ENCODE data around the gene AMDHD1. TPM values are rescaled to one million over a fixed set of nuclear protein-coding genes. Genes with fewer than 3 reads are reported as not detected.

AMDHD1 gene
- total RNA-seq, 1 donor from 2014 or later = 0.96 TPM

- no peaks in the 10 kb centered on the region for H3K9me3 ChIP-seq
- H3K4me1 ChIP-seq = no peaks in the 10 kb centered on the region
- H3K4me3 ChIP-seq = no peak overlapping the region
- DNase-seq (ENCODE audit: low spot score in 2 of 2) = no peak
- no peaks in the 10 kb centered on the region for H3K27me3 ChIP-seq
- TF ChIP-seq, protein P1, sequence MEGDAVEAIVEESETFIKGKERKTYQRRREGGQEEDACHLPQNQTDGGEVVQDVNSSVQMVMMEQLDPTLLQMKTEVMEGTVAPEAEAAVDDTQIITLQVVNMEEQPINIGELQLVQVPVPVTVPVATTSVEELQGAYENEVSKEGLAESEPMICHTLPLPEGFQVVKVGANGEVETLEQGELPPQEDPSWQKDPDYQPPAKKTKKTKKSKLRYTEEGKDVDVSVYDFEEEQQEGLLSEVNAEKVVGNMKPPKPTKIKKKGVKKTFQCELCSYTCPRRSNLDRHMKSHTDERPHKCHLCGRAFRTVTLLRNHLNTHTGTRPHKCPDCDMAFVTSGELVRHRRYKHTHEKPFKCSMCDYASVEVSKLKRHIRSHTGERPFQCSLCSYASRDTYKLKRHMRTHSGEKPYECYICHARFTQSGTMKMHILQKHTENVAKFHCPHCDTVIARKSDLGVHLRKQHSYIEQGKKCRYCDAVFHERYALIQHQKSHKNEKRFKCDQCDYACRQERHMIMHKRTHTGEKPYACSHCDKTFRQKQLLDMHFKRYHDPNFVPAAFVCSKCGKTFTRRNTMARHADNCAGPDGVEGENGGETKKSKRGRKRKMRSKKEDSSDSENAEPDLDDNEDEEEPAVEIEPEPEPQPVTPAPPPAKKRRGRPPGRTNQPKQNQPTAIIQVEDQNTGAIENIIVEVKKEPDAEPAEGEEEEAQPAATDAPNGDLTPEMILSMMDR (IDR thresholded peaks at IDR 0.05) = peak; percentile 34 to 61 (median 47)
- H3K27ac ChIP-seq = no peak overlapping the region
- intact Hi-C loops (cut with DNase I) = loop anchor here (2.0 kb wide), 1 partner anchor 80 kb away; no protein-coding TSS in a partner anchor
- no peaks in the 10 kb centered on the region for H3K36me3 ChIP-seq
Observed at GRCh38 chr12:95918194-95918993, 24.7 kb upstream of the AMDHD1 start.

GRCh38 chr12:95919110-95919509 lies 24.0 kb upstream of the AMDHD1 start:
- no peaks in the 10 kb centered on the region for H3K4me1 ChIP-seq
- no peaks in the 10 kb centered on the region for H3K27me3 ChIP-seq
- no peak overlapping the region for H3K27ac ChIP-seq
- DNase-seq (ENCODE audit: low spot score in 2 of 2) = no peak
- H3K4me3 ChIP-seq = no peak overlapping the region
- intact Hi-C loops (cut with DNase I) = loop anchor here (2.0 kb wide), 1 partner anchor 80 kb away; no protein-coding TSS in a partner anchor
- TF ChIP-seq, protein P1 (IDR thresholded peaks at IDR 0.05) = no peak
- H3K9me3 ChIP-seq = no peaks in the 10 kb centered on the region
- H3K36me3 ChIP-seq = no peaks in the 10 kb centered on the region

GRCh38 chr12:95922231-95922630 lies 20.9 kb upstream of the AMDHD1 start:
- H3K9me3 ChIP-seq = no peaks in the 10 kb centered on the region
- H3K4me1 ChIP-seq = no peaks in the 10 kb centered on the region
- H3K36me3 ChIP-seq = no peaks in the 10 kb centered on the region
- intact Hi-C loops (cut with DNase I) = no loop called here
- DNase-seq (ENCODE audit: low spot score in 2 of 2) = no peak
- TF ChIP-seq, protein P1 (IDR thresholded peaks at IDR 0.05) = no peak
- no peaks in the 10 kb centered on the region for H3K27me3 ChIP-seq
- no peak overlapping the region for H3K27ac ChIP-seq
- no peak overlapping the region for H3K4me3 ChIP-seq

- Histone ChIP-seq H3K4me3 (no peak overlapping the region), H3K27me3 (no peaks in the 10 kb centered on the region), H3K9me3 (no peaks in the 10 kb centered on the region), H3K27ac (no peak overlapping the region), H3K36me3 (no peaks in the 10 kb centered on the region), H3K4me1 (peaks cover 0 to 4% of the 10 kb centered on the region in 2 donors)
- intact Hi-C loops (cut with DNase I) = no loop called here
- no peak for DNase-seq (ENCODE audit: low spot score in 2 of 2)
- TF ChIP-seq, protein P1 (IDR thresholded peaks at IDR 0.05) = no peak
Observed at GRCh38 chr12:95940514-95940913, 2.6 kb upstream of the AMDHD1 start.

- intact Hi-C loops (cut with DNase I) = no loop called here
- Histone ChIP-seq H3K9me3 (no peaks in the 10 kb centered on the region), H3K36me3 (no peaks in the 10 kb centered on the region), H3K4me3 (peak overlapping the region; percentile 83 to 92), H3K27ac (peak overlapping the region; percentile 38 to 64), H3K4me1 (peaks cover 0 to 4% of the 10 kb centered on the region in 2 donors), H3K27me3 (no peaks in the 10 kb centered on the region)
- DNase-seq (ENCODE audit: low spot score in 2 of 2) = no peak
- TF ChIP-seq, protein P1 (IDR thresholded peaks at IDR 0.05) = no peak
Observed at GRCh38 chr12:95942101-95942523, 1.0 kb upstream of the AMDHD1 start.
